Activated T-helper 2 cell treated with anti-CD3 and anti-CD28 coated beads, Interferon-gamma antibody, Interleukin-2, Interleukin-4, amounts not matched to agents 10 μg/mL and 5 μg/mL and 100 μg/mL, durations not matched to agents 14 hours and 24 hours and 36 hours (primary cell): ENCODE results near the gene SEMA6B. TPM values are rescaled to one million over a fixed set of nuclear protein-coding genes. Genes with fewer than 3 reads are reported as not detected.

Experiments used
- DNase-seq: peaks from one replicate; pipeline ENCODE4 v3.0.0; 2021; ENCODE audit warnings: low spot score
- H3K27ac Mint-ChIP-seq: one replicate; pipeline ENCODE4 v1.8.0; 2021; ENCODE audit warnings: mixed read lengths
- H3K27me3 Mint-ChIP-seq: one replicate; pipeline ENCODE4 v1.8.0; 2021; ENCODE audit warnings: low read depth, mixed read lengths
- H3K36me3 Mint-ChIP-seq: one replicate; pipeline ENCODE4 v1.8.0; 2021; ENCODE audit warnings: low read depth, mixed read lengths
- H3K4me1 Mint-ChIP-seq: one replicate; pipeline ENCODE4 v1.8.0; 2021; ENCODE audit warnings: low read depth, mixed read lengths
- H3K4me3 Mint-ChIP-seq: one replicate; pipeline ENCODE4 v1.8.0; 2021; ENCODE audit warnings: low read depth, mild to moderate bottlenecking, moderate library complexity, mixed read lengths
- H3K9me3 Mint-ChIP-seq: one replicate; pipeline ENCODE4 v1.8.0; 2021; ENCODE audit warnings: mixed read lengths
- intact Hi-C: fragments of 100-400 bp; cut with micrococcal nuclease; formaldehyde crosslinking; loops from one replicate; pipeline ENCODE4 v1.15.1; 2023
- total RNA-seq: library from RNA; stranded (reverse); gene quantifications from 2 replicates; pipeline ENCODE4 v1.2.3, GENCODE V29; 2022

SEMA6B gene
- total RNA-seq, result not detected in 2 replicates

- no peaks in the 10 kb centered on the region for H3K27me3 Mint-ChIP-seq
- H3K27ac Mint-ChIP-seq, result no peak within 1 kb of the TSS
- no peaks in the 10 kb centered on the region for H3K36me3 Mint-ChIP-seq
- no peak for DNase-seq
- intact Hi-C loops, result loop anchor here (5.0 kb wide), 1 partner anchor 78 kb away; the partner anchor contains the start of gene TNFAIP8L1
- H3K4me3 Mint-ChIP-seq, result no peak within 1 kb of the TSS
- no peaks in the 10 kb centered on the region for H3K9me3 Mint-ChIP-seq
- H3K4me1 Mint-ChIP-seq, result no peaks in the 10 kb centered on the region
Measured at GRCh38 chr19:4559569-4559968, at the start of gene SEMA6B. SEMA6B (minus strand) TSS chr19:4559684; CDS start chr19:4558457, 1,227 bp downstream.

GRCh38 chr19:4606921-4607678 lies 47.6 kb upstream of the SEMA6B start:
- Mint-ChIP-seq H3K4me1 (no peaks in the 10 kb centered on the region), H3K27me3 (peaks cover 15% of the 10 kb centered on the region), H3K4me3 (no peak overlapping the region), H3K36me3 (no peaks in the 10 kb centered on the region), H3K27ac (no peak overlapping the region), H3K9me3 (no peaks in the 10 kb centered on the region)
- DNase-seq, result no peak
- intact Hi-C loops, result no loop called here

GRCh38 chr19:4606181-4606580 lies 46.7 kb upstream of the SEMA6B start:
- Mint-ChIP-seq H3K27ac (no peak overlapping the region), H3K27me3 (peaks cover 15% of the 10 kb centered on the region), H3K36me3 (no peaks in the 10 kb centered on the region), H3K4me1 (no peaks in the 10 kb centered on the region), H3K4me3 (no peak overlapping the region), H3K9me3 (no peaks in the 10 kb centered on the region)
- intact Hi-C loops, result no loop called here
- DNase-seq, result no peak

GRCh38 chr19:4604912-4605311 lies 45.4 kb upstream of the SEMA6B start:
- intact Hi-C loops, result no loop called here
- no peaks in the 10 kb centered on the region for H3K4me1 Mint-ChIP-seq
- H3K27ac Mint-ChIP-seq, result no peak overlapping the region
- peaks cover 10% of the 10 kb centered on the region for H3K27me3 Mint-ChIP-seq
- DNase-seq, result no peak
- H3K36me3 Mint-ChIP-seq, result no peaks in the 10 kb centered on the region
- no peaks in the 10 kb centered on the region for H3K9me3 Mint-ChIP-seq
- no peak overlapping the region for H3K4me3 Mint-ChIP-seq

- no peak overlapping the region for H3K4me3 Mint-ChIP-seq
- peaks cover 14% of the 10 kb centered on the region for H3K27me3 Mint-ChIP-seq
- no peaks in the 10 kb centered on the region for H3K9me3 Mint-ChIP-seq
- H3K4me1 Mint-ChIP-seq, result no peaks in the 10 kb centered on the region
- no peak overlapping the region for H3K27ac Mint-ChIP-seq
- intact Hi-C loops, result no loop called here
- DNase-seq, result no peak
- H3K36me3 Mint-ChIP-seq, result no peaks in the 10 kb centered on the region
Measured at GRCh38 chr19:4602915-4603314, 43.4 kb upstream of the SEMA6B start.

GRCh38 chr19:4602173-4602788 lies 42.8 kb upstream of the SEMA6B start:
- Mint-ChIP-seq H3K36me3 (no peaks in the 10 kb centered on the region), H3K4me3 (no peak overlapping the region), H3K9me3 (no peaks in the 10 kb centered on the region), H3K27me3 (peaks cover 16% of the 10 kb centered on the region), H3K27ac (no peak overlapping the region), H3K4me1 (peaks cover under 1% of the 10 kb centered on the region)
- intact Hi-C loops, result no loop called here
- DNase-seq, result no peak

GRCh38 chr19:4600893-4601292 lies 41.4 kb upstream of the SEMA6B start:
- no peak overlapping the region for H3K27ac Mint-ChIP-seq
- H3K36me3 Mint-ChIP-seq, result no peaks in the 10 kb centered on the region
- DNase-seq, result no peak
- no peaks in the 10 kb centered on the region for H3K9me3 Mint-ChIP-seq
- H3K27me3 Mint-ChIP-seq, result peaks cover 19% of the 10 kb centered on the region
- intact Hi-C loops, result no loop called here
- peaks cover 2% of the 10 kb centered on the region for H3K4me1 Mint-ChIP-seq
- no peak overlapping the region for H3K4me3 Mint-ChIP-seq

GRCh38 chr19:4600082-4600481 lies 40.6 kb upstream of the SEMA6B start:
- Mint-ChIP-seq H3K9me3 (no peaks in the 10 kb centered on the region), H3K27me3 (peaks cover 21% of the 10 kb centered on the region), H3K4me3 (no peak overlapping the region), H3K4me1 (peaks cover 2% of the 10 kb centered on the region), H3K36me3 (no peaks in the 10 kb centered on the region), H3K27ac (no peak overlapping the region)
- intact Hi-C loops, result no loop called here
- DNase-seq, result no peak

- Mint-ChIP-seq H3K4me3 (no peak overlapping the region), H3K27me3 (peaks cover 29% of the 10 kb centered on the region), H3K9me3 (no peaks in the 10 kb centered on the region), H3K36me3 (no peaks in the 10 kb centered on the region), H3K4me1 (peaks cover 2% of the 10 kb centered on the region), H3K27ac (no peak overlapping the region)
- intact Hi-C loops, result no loop called here
- DNase-seq, result no peak
Measured at GRCh38 chr19:4598712-4599111, 39.2 kb upstream of the SEMA6B start.

GRCh38 chr19:4597975-4598671 lies 38.6 kb upstream of the SEMA6B start:
- H3K27me3 Mint-ChIP-seq, result peaks cover 29% of the 10 kb centered on the region
- H3K27ac Mint-ChIP-seq, result no peak overlapping the region
- peak; percentile 16 for DNase-seq
- no peak overlapping the region for H3K4me3 Mint-ChIP-seq
- H3K9me3 Mint-ChIP-seq, result no peaks in the 10 kb centered on the region
- no peaks in the 10 kb centered on the region for H3K36me3 Mint-ChIP-seq
- H3K4me1 Mint-ChIP-seq, result peaks cover 2% of the 10 kb centered on the region
- intact Hi-C loops, result no loop called here

GRCh38 chr19:4597278-4597974 lies 37.9 kb upstream of the SEMA6B start:
- Mint-ChIP-seq H3K4me1 (peaks cover 2% of the 10 kb centered on the region), H3K9me3 (no peaks in the 10 kb centered on the region), H3K27ac (no peak overlapping the region), H3K27me3 (peaks cover 33% of the 10 kb centered on the region), H3K36me3 (no peaks in the 10 kb centered on the region), H3K4me3 (peak overlapping the region; percentile 39)
- DNase-seq, result peak; percentile 13
- intact Hi-C loops, result no loop called here

GRCh38 chr19:4596033-4596904 lies 36.8 kb upstream of the SEMA6B start:
- Mint-ChIP-seq H3K4me1 (peaks cover 2% of the 10 kb centered on the region), H3K27ac (no peak overlapping the region), H3K4me3 (no peak overlapping the region), H3K27me3 (peaks cover 36% of the 10 kb centered on the region), H3K9me3 (no peaks in the 10 kb centered on the region), H3K36me3 (no peaks in the 10 kb centered on the region)
- intact Hi-C loops, result no loop called here
- DNase-seq, result no peak
